ENCODE data around the gene SUCLG1. TPM values are rescaled to one million over a fixed set of nuclear protein-coding genes. Genes with fewer than 3 reads are reported as not detected.

SUCLG1 gene
- total and polyA plus RNA-seq, 2 of the 8 experiments (the other 6 are each of a cell fraction or from before 2014, with no cell fraction given): 19.9 to 40.0 TPM

GRCh38 chr2:84496386-84496785, 37.3 kb upstream of the SUCLG1 start:
- Histone ChIP-seq H3K4ac (replicated peaks; ENCODE audit: insufficient read length, low read depth, low read length) (no peak overlapping the region), H4K5ac (ENCODE audit: insufficient read length, low read depth, low read length) (no peak overlapping the region), H3K23me2 (ENCODE audit: low read depth, low read length) (no peaks in the 10 kb centered on the region), H3K27ac (ENCODE audit: low read depth, low read length) (no peak overlapping the region), H2BK20ac (ENCODE audit: low read length) (no peak overlapping the region), H3K27me3 (replicated peaks in 1 of 4; ENCODE audit: control insufficient read depth in 3 of 4, extremely low read depth in 1 of 4, insufficient read depth in 3 of 4, low read length in 3 of 4) (no peaks in the 10 kb centered on the region; a peak in 1 of 7 replicates), H3K79me2 (ENCODE audit: control insufficient read depth in 1 of 2, insufficient read depth in 2 of 2, low read length in 2 of 2) (no peaks in the 10 kb centered on the region), H3K4me2 (ENCODE audit: insufficient read depth in 1 of 2, low read depth in 2 of 2, low read length in 2 of 2) (no peak overlapping the region), H3K9ac (replicated peaks in 1 of 4; ENCODE audit: extremely low read depth in 1 of 4, low read depth in 3 of 4, low read length in 3 of 4) (no peak overlapping the region), H4K91ac (replicated peaks; ENCODE audit: insufficient read length, low read length) (no peak overlapping the region), H4K20me1 (replicated peaks in 1 of 2; ENCODE audit: control insufficient read depth in 1 of 2, insufficient read depth in 2 of 2, low read length in 2 of 2) (no peaks in the 10 kb centered on the region), H3K18ac (ENCODE audit: extremely low read depth, low read length) (no peak overlapping the region), H3K23ac (ENCODE audit: insufficient read length) (no peak overlapping the region), H3K79me1 (ENCODE audit: low read depth, low read length) (no peaks in the 10 kb centered on the region), H2BK15ac (ENCODE audit: low read length) (no peak overlapping the region), H3K4me1 (replicated peaks in 1 of 4; ENCODE audit: control insufficient read depth in 3 of 4, insufficient read depth in 4 of 4, low read length in 3 of 4) (no peaks in the 10 kb centered on the region), H4K8ac (ENCODE audit: extremely low read depth, insufficient read depth, low read length) (no peak overlapping the region), H2BK12ac (ENCODE audit: low read depth, low read length) (no peak overlapping the region), H3K4me3 (ENCODE audit: extremely low read depth in 1 of 4, insufficient read depth in 2 of 4, low read depth in 3 of 4, low read length in 4 of 4) (no peak overlapping the region), H2AK5ac (ENCODE audit: low read depth, low read length) (no peak overlapping the region), H3K56ac (replicated peaks; ENCODE audit: insufficient read length, low read depth, low read length) (no peak overlapping the region), H2BK5ac (ENCODE audit: low read depth, low read length) (no peak overlapping the region), H2AFZ (ENCODE audit: low read length) (no peak overlapping the region), H2BK120ac (replicated peaks; ENCODE audit: low read depth, low read length) (no peak overlapping the region), H3K9me3 (ENCODE audit: insufficient read depth in 2 of 2, low read depth in 1 of 2, low read length in 1 of 2) (no peaks in the 10 kb centered on the region), H3K36me3 (ENCODE audit: control insufficient read depth in 2 of 4, insufficient read depth in 4 of 4, low read length in 3 of 4) (no peaks in the 10 kb centered on the region), H3K14ac (ENCODE audit: insufficient read length) (no peak overlapping the region)
- ChIA-PET POLR2A (ENCODE audit: partially characterized antibody) (no interaction called here), CTCF (ENCODE audit: partially characterized antibody) (no interaction called here)
- DNase-seq (ENCODE audit: low read depth in 1 of 2, low spot score in 2 of 2) (no peak), FAIRE-seq (no peak)
- TF ChIP-seq, protein P1, sequence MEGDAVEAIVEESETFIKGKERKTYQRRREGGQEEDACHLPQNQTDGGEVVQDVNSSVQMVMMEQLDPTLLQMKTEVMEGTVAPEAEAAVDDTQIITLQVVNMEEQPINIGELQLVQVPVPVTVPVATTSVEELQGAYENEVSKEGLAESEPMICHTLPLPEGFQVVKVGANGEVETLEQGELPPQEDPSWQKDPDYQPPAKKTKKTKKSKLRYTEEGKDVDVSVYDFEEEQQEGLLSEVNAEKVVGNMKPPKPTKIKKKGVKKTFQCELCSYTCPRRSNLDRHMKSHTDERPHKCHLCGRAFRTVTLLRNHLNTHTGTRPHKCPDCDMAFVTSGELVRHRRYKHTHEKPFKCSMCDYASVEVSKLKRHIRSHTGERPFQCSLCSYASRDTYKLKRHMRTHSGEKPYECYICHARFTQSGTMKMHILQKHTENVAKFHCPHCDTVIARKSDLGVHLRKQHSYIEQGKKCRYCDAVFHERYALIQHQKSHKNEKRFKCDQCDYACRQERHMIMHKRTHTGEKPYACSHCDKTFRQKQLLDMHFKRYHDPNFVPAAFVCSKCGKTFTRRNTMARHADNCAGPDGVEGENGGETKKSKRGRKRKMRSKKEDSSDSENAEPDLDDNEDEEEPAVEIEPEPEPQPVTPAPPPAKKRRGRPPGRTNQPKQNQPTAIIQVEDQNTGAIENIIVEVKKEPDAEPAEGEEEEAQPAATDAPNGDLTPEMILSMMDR (IDR thresholded peaks at IDR 0.05; ENCODE audit: control extremely low read depth in 1 of 3, insufficient read depth in 1 of 3, low read depth in 1 of 3, low read length in 3 of 3): no peak
- TF ChIP-seq POLR2AphosphoS5 (IDR thresholded peaks at IDR 0.05; ENCODE audit: low read depth, low read length) (no peak), SP2 (IDR thresholded peaks at IDR 0.05; ENCODE audit: low read length) (no peak), EP300 (IDR thresholded peaks at IDR 0.05; ENCODE audit: borderline replicate concordance in 1 of 2, low read depth in 2 of 2, low read length in 2 of 2) (no peak), CREB1 (IDR thresholded peaks at IDR 0.05) (no peak), CHD2 (IDR thresholded peaks at IDR 0.05; ENCODE audit: low read length) (no peak), NRF1 (IDR thresholded peaks at IDR 0.05; ENCODE audit: low read depth, low read length) (no peak), KDM1A (IDR thresholded peaks at IDR 0.05; ENCODE audit: borderline replicate concordance, low read length) (no peak), EZH2 (IDR thresholded peaks at IDR 0.05; ENCODE audit: low read depth, low read length, severe bottlenecking) (no peak), RFX5 (IDR thresholded peaks at IDR 0.05; ENCODE audit: borderline replicate concordance, low read depth, low read length) (no peak), ASH2L (IDR thresholded peaks at IDR 0.05; ENCODE audit: low read length) (no peak), CHD1 (IDR thresholded peaks at IDR 0.05; ENCODE audit: low read depth, low read length) (no peak)

Measured in H1 (cell line).